ENCODE data around the gene TENM4. TPM values are rescaled to one million over a fixed set of nuclear protein-coding genes. Genes with fewer than 3 reads are reported as not detected.

Gene TENM4
- total RNA-seq, 4 donors from 2014 or later, result 0.88 to 61.5 (median 4.0) TPM

DNA sequence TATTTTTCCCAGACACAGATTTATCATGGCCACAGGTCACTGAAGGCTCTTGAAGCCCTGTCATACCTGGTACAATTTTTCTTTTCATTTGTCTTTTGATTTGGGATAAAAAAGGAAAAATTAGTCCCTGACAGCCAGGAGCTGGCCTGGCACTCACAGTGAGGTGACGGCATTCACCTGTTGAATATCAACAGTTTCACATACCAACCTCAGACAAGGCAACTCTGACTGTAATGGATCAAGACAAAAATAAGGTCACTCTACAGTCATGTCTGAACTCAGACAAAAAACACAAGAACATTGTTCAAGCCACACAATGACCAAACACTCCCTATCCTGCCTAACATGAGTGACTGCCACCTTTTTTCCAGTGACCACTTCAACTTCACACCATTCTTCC, 392.9 kb downstream of the TENM4 start:
- no peaks in the 10 kb centered on the region for H3K4me1 ChIP-seq
- H3K27me3 ChIP-seq, result no peaks in the 10 kb centered on the region
- no peaks in the 10 kb centered on the region for H3K9me3 ChIP-seq
- intact Hi-C loops (cut with DNase I; ENCODE audit: low total_unique reads), result no loop called here
- H3K27ac ChIP-seq, result no peak overlapping the region
- H3K4me3 ChIP-seq, result no peak overlapping the region
- DNase-seq, result no peak
- no peaks in the 10 kb centered on the region for H3K36me3 ChIP-seq
- TF ChIP-seq POLR2A (IDR thresholded peaks at IDR 0.05), result no peak
- TF ChIP-seq, protein P1, sequence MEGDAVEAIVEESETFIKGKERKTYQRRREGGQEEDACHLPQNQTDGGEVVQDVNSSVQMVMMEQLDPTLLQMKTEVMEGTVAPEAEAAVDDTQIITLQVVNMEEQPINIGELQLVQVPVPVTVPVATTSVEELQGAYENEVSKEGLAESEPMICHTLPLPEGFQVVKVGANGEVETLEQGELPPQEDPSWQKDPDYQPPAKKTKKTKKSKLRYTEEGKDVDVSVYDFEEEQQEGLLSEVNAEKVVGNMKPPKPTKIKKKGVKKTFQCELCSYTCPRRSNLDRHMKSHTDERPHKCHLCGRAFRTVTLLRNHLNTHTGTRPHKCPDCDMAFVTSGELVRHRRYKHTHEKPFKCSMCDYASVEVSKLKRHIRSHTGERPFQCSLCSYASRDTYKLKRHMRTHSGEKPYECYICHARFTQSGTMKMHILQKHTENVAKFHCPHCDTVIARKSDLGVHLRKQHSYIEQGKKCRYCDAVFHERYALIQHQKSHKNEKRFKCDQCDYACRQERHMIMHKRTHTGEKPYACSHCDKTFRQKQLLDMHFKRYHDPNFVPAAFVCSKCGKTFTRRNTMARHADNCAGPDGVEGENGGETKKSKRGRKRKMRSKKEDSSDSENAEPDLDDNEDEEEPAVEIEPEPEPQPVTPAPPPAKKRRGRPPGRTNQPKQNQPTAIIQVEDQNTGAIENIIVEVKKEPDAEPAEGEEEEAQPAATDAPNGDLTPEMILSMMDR (IDR thresholded peaks at IDR 0.05), result no peak

DNA sequence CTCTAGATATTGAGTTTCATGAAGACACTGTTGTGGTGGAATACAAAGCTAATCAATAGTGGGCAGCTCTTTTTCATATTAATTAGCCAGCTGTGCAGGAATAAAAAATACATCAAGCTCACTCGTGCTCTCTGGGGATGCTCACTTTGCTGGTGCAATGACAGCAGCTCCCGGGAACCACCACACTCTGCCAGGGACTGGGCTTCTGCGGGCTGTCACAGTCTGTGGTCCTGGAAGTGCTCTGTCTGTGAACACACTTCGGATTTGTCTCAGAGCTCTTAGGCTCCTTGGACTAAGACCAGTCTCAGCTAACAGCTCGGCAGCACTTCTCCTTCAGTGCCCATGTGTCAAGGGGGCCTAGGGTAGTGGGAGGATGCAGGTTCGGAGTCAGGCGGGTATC, 393.5 kb downstream of the TENM4 start:
- Histone ChIP-seq H3K27me3 (no peaks in the 10 kb centered on the region), H3K9me3 (no peaks in the 10 kb centered on the region), H3K4me3 (no peak overlapping the region), H3K27ac (no peak overlapping the region), H3K4me1 (no peaks in the 10 kb centered on the region), H3K36me3 (no peaks in the 10 kb centered on the region)
- TF ChIP-seq POLR2A (IDR thresholded peaks at IDR 0.05), result no peak
- TF ChIP-seq, protein P1 (IDR thresholded peaks at IDR 0.05), result no peak
- no peak for DNase-seq
- intact Hi-C loops (cut with DNase I; ENCODE audit: low total_unique reads), result no loop called here

DNA sequence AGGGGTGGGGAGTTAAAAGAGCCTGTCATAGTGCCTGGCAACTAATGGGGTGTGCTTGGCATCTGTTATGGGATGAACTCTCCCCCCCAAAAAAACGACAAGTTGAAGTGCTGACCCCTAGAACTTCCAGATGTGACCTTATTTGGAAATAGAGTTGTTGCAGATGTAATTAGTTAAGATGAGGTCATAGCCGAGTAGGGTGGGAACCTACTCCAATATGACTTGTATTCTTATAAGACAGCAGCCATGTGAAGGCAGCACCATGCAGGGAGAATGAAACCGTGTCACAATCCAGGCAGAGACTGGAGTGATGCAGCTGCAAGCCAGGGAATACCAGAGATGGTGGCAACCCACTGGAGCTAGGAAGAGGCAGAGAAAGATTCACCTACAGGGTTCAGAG, 394.5 kb downstream of the TENM4 start:
- intact Hi-C loops (cut with DNase I; ENCODE audit: low total_unique reads), result no loop called here
- TF ChIP-seq POLR2A (IDR thresholded peaks at IDR 0.05), result no peak
- TF ChIP-seq, protein P1 (IDR thresholded peaks at IDR 0.05), result no peak
- H3K4me1 ChIP-seq, result no peaks in the 10 kb centered on the region
- H3K27me3 ChIP-seq, result no peaks in the 10 kb centered on the region
- no peak overlapping the region for H3K4me3 ChIP-seq
- no peaks in the 10 kb centered on the region for H3K36me3 ChIP-seq
- no peak overlapping the region for H3K27ac ChIP-seq
- DNase-seq, result no peak
- no peaks in the 10 kb centered on the region for H3K9me3 ChIP-seq

DNA sequence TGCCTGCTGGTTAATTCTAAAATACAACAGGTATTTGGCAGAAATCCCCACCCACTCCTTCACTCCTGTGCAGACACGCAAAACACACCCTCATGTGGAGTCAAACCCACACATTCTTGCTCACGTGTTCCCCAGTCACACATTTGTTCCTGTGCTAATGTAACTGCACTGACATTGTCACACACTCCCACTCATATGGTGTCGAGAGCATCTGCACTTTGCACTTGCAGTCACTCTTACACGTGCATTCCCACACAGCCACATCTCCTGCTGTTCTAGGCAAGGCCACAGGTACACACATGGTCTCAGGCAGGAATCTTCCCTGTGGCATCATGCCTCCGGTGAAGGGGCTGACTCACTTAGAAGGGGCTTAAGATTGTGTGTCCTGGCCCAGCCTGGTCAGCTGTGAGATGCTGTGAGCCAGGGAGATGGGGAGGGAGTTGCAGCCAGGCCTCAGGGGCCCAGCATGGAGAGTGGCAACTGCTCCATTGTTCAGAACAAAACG, 395.0 kb downstream of the TENM4 start:
- H3K27ac ChIP-seq, result no peak overlapping the region

DNA sequence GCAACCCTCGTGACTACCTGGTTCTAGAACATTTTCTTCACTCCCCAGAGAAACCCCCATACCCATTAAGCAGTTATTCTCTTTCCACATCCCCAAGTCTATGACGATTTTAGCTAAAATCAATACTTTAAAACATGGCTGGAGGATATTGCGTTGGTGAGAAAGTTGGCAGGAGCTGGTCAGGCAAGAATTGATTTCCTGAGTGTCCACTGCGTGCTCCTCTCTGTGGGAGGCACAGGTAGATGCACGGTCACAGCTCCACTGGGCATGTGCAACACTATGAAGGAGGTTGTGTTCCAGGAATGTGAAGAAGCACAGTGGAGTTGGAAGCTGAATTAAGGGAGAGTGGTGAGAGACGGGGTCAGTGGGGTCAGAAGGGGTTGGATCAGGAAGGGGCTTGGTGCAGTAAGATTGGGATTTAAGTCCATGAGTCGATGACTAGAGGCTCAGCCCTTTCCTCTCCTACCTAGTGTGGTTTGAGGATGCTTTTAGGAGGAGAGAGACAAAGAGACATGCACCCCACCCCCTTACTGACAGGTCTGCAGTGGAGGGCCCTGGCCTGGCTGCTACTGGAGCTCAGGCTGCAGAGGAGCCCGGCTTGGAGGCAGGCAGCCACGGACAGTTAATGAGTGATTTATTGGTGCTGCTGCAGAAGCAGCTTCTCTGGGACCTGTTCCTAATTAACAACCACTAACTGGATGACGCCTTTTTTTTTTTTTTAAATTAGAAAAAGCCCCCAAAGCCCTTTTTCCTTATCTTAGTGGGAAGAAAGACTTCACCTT, 395.6 kb downstream of the TENM4 start:
- TF ChIP-seq, protein P1 (IDR thresholded peaks at IDR 0.05), result no peak
- TF ChIP-seq POLR2A (IDR thresholded peaks at IDR 0.05), result no peak
- Histone ChIP-seq H3K27ac (no peak overlapping the region), H3K4me3 (no peak overlapping the region), H3K27me3 (no peaks in the 10 kb centered on the region), H3K36me3 (no peaks in the 10 kb centered on the region), H3K9me3 (no peaks in the 10 kb centered on the region), H3K4me1 (no peaks in the 10 kb centered on the region)
- DNase-seq, result no peak
- intact Hi-C loops (cut with DNase I; ENCODE audit: low total_unique reads), result no loop called here

More for the DNA sequence above, 395.0 kb downstream of the TENM4 start:
- no peaks in the 10 kb centered on the region for H3K36me3 ChIP-seq
- DNase-seq, result no peak
- no peaks in the 10 kb centered on the region for H3K4me1 ChIP-seq
- H3K27me3 ChIP-seq, result no peaks in the 10 kb centered on the region
- intact Hi-C loops (cut with DNase I; ENCODE audit: low total_unique reads), result no loop called here
- TF ChIP-seq, protein P1 (IDR thresholded peaks at IDR 0.05), result no peak
- TF ChIP-seq POLR2A (IDR thresholded peaks at IDR 0.05), result no peak
- no peak overlapping the region for H3K4me3 ChIP-seq
- H3K9me3 ChIP-seq, result no peaks in the 10 kb centered on the region

Data from uterus (tissue), 4 donors.